HCT116 (cell line): Measurements from ENCODE around the gene ASPHD2. TPM values are rescaled to one million over a fixed set of nuclear protein-coding genes. Genes with fewer than 3 reads are reported as not detected.

Experiments used
- ATAC-seq: fragments of 200-7000 bp; cut with Tn5 transposase; 2 replicates; pipeline ENCODE4 v1.9.1; 2020; ENCODE audit warnings: mild to moderate bottlenecking, moderate library complexity
- BruUV-seq: library from RNA; stranded (reverse); fragments of 400-500 nt; replicated peaks from 2 replicates; lab custom pipeline; 2021; lab: Mats Ljungman, UMichigan
- CTCF ChIA-PET: fragments of 300-600 bp; sonication (Branson Sonifier 250); formaldehyde crosslinking; loops from one replicate; lab custom pipeline; 2021; ENCODE audit warnings: antibody characterized with exemption; lab: Charles Lee
- POLR2A ChIA-PET: fragments of 300-600, 350-600 bp; sonication (Branson Sonifier 250); formaldehyde crosslinking; loops from one replicate; lab custom pipeline; 2021; ENCODE audit warnings: antibody characterized with exemption; lab: Charles Lee
- RAD21 ChIA-PET, 2 experiments: fragments of 300-600 bp; sonication (Branson Sonifier 250); formaldehyde crosslinking; loops; one replicate each; lab custom pipeline; 2023; ENCODE audit warnings: low total read pairs in 2 of 2; ENCODE audit not compliant: uncharacterized antibody in 2 of 2, unreplicated experiment in 2 of 2, low non-redundant PET in 1 of 2; lab: Charles Lee
- DNase-seq: peaks from one replicate; pipeline ENCODE4 v3.0.0-alpha.2; 2010; ENCODE audit warnings: low read depth, low spot score
- H2AFZ ChIP-seq: fragments of 200-600 bp; shearing (Covaris generic), sonication (generic); 2 replicates; pipeline ENCODE4 v1.6.1; 2017; ENCODE audit warnings: low read depth, mixed run types, mixed read lengths, antibody characterized with exemption, low read length; ENCODE audit not compliant: poor library complexity, severe bottlenecking
- H3K27ac ChIP-seq: 2 replicates; pipeline ENCODE4 v1.5.1; 2012; ENCODE audit warnings: low read depth, low read length
- H3K27me3 ChIP-seq: fragments of 200-600 bp; sonication (generic); 2 replicates; pipeline ENCODE4 v1.6.1; 2016; ENCODE audit warnings: mixed run types, low read length, mixed read lengths; ENCODE audit not compliant: insufficient read depth
- H3K36me3 ChIP-seq, 2 experiments: fragments of 200-500 bp in 1 of 2; fragments of 200-600 bp in 1 of 2; sonication (Bioruptor generic) in 1 of 2; sonication (generic) in 1 of 2; 2 replicates each; pipeline versions ENCODE4 v1.5.1 to v1.6.1; 2014 to 2016; ENCODE audit warnings: low read length in 2 of 2, inconsistent platforms in 1 of 2, mixed read lengths in 1 of 2, mixed run types in 1 of 2; ENCODE audit not compliant: insufficient read depth in 2 of 2, control insufficient read depth in 1 of 2
- H3K4me1 ChIP-seq, 2 experiments: fragments of 200-600 bp in 1 of 2; sonication (generic) in 1 of 2; 2 replicates each; pipeline versions ENCODE4 v1.5.1 to v1.6.1; 2012 to 2017; ENCODE audit warnings: low read length in 2 of 2, inconsistent platforms in 1 of 2, mild to moderate bottlenecking in 1 of 2, mixed read lengths in 1 of 2, mixed run types in 1 of 2, moderate library complexity in 1 of 2; ENCODE audit not compliant: insufficient read depth in 2 of 2, control insufficient read depth in 1 of 2
- H3K4me2 ChIP-seq: fragments of 200-600 bp; sonication (generic); 2 replicates; pipeline ENCODE4 v1.6.1; 2017; ENCODE audit warnings: mixed run types, low read length, mixed read lengths
- H3K4me3 ChIP-seq, 2 experiments: fragments of 200-600 bp in 1 of 2; sonication (generic) in 1 of 2; replicated peaks in 1 of 2; 2 replicates each; pipeline ENCODE4 v1.5.1; 2011 to 2016; ENCODE audit warnings: low read length in 2 of 2, control low read depth in 1 of 2, low read depth in 1 of 2, mild to moderate bottlenecking in 1 of 2, mixed read lengths in 1 of 2, mixed run types in 1 of 2
- H3K79me2 ChIP-seq: fragments of 200-600 bp; sonication (generic); 2 replicates; pipeline ENCODE4 v1.6.1; 2017; ENCODE audit warnings: mild to moderate bottlenecking, mixed run types, low read length, moderate library complexity, mixed read lengths; ENCODE audit not compliant: insufficient read depth
- H3K9ac ChIP-seq: fragments of 200-600 bp; sonication (generic); 2 replicates; pipeline ENCODE4 v1.6.1; 2016; ENCODE audit warnings: low read length, mixed read lengths
- H3K9me2 ChIP-seq: fragments of 200-600 bp; sonication (generic), shearing (Covaris generic); 2 replicates; pipeline ENCODE4 v1.6.1; 2017; ENCODE audit warnings: mixed run types, mild to moderate bottlenecking, moderate library complexity; ENCODE audit not compliant: insufficient read depth
- H3K9me3 ChIP-seq, 2 experiments: fragments of 200-500 bp in 1 of 2; fragments of 200-600 bp in 1 of 2; sonication (Bioruptor generic) in 1 of 2; sonication (generic) in 1 of 2; 2 replicates each; pipeline ENCODE4 v1.6.1; 2014 to 2017; ENCODE audit warnings: low read length in 2 of 2, mixed read lengths in 2 of 2, inconsistent platforms in 1 of 2, low read depth in 1 of 2, mild to moderate bottlenecking in 1 of 2, mixed run types in 1 of 2, moderate library complexity in 1 of 2; ENCODE audit not compliant: control insufficient read depth in 1 of 2, insufficient read depth in 1 of 2
- H4K20me1 ChIP-seq: fragments of 200-600 bp; sonication (generic), shearing (Covaris generic); 2 replicates; pipeline ENCODE4 v1.6.1; 2017; ENCODE audit warnings: mixed run types, mild to moderate bottlenecking, moderate library complexity; ENCODE audit not compliant: insufficient read depth
- CEBPB ChIP-seq: IDR thresholded peaks from 2 replicates; pipeline ENCODE4 v1.6.1; 2012; ENCODE audit warnings: low read depth
- EGR1 ChIP-seq: IDR thresholded peaks from 2 replicates; pipeline ENCODE4 v1.6.1; 2012; ENCODE audit warnings: low read depth
- EZH2 ChIP-seq: fragments of 200-600 bp; sonication (generic); IDR thresholded peaks from 2 replicates; pipeline ENCODE4 v1.6.1; 2017; ENCODE audit warnings: antibody characterized with exemption, mixed run types
- FOSL1 ChIP-seq: IDR thresholded peaks from 2 replicates; pipeline ENCODE4 v1.6.1; 2012; ENCODE audit warnings: low read depth
- POLR2AphosphoS5 ChIP-seq: IDR thresholded peaks from 2 replicates; pipeline ENCODE4 v1.6.1; 2011; ENCODE audit warnings: mild to moderate bottlenecking, low read depth, low read length, moderate library complexity
- RAD21 ChIP-seq: IDR thresholded peaks from 2 replicates; pipeline ENCODE4 v1.6.1; 2012; ENCODE audit warnings: low read depth, mild to moderate bottlenecking
- SRF ChIP-seq: IDR thresholded peaks from 2 replicates; pipeline ENCODE4 v1.6.1; 2012; ENCODE audit warnings: low read depth
- TCF7L2 ChIP-seq: IDR thresholded peaks from 2 replicates; pipeline ENCODE4 v1.7.0; 2011; ENCODE audit warnings: borderline replicate concordance, inconsistent platforms; ENCODE audit not compliant: insufficient read depth, insufficient read length; ENCODE audit errors: extremely low read depth
- YY1 ChIP-seq: IDR thresholded peaks from 2 replicates; pipeline ENCODE4 v1.6.1; 2011; ENCODE audit warnings: low read length, low read depth, moderate library complexity, mild to moderate bottlenecking; ENCODE audit not compliant: insufficient replicate concordance; ENCODE audit errors: extremely low read depth
- ZFX ChIP-seq: fragments of 450-650 bp; IDR thresholded peaks from 2 replicates; pipeline ENCODE4 v1.6.1; 2017
- intact Hi-C: fragments of 100-400 bp; cut with micrococcal nuclease; formaldehyde crosslinking; loops from 2 replicates; pipeline ENCODE4 v1.10.0; 2022
- total RNA-seq: library from RNA; stranded (reverse); gene quantifications from one replicate; pipeline ENCODE4 v1.2.1, GENCODE V29; 2021; ENCODE audit not compliant: unreplicated experiment
- TF ChIP-seq, protein P1 (sequence below): IDR thresholded peaks from 2 replicates; pipeline ENCODE4 v1.6.1; 2012
- TF ChIP-seq, protein P2 (sequence below), 3 experiments: fragments of 200-600 bp in 1 of 3; sonication (generic) in 1 of 3; IDR thresholded peaks in 2 of 3; conservative IDR thresholded peaks in 1 of 3; 2 replicates each; pipeline ENCODE4 v1.5.1; 2012 to 2017; ENCODE audit warnings: low read depth in 2 of 3, low read length in 2 of 3, antibody characterized with exemption in 1 of 3, borderline replicate concordance in 1 of 3, control low read depth in 1 of 3, mild to moderate bottlenecking in 1 of 3, mixed read lengths in 1 of 3, mixed run types in 1 of 3, moderate library complexity in 1 of 3; ENCODE audit not compliant: insufficient read depth in 1 of 3
- TF ChIP-seq, protein P3 (sequence below): IDR thresholded peaks from 2 replicates; pipeline ENCODE4 v1.6.1; 2011; ENCODE audit warnings: mild to moderate bottlenecking, low read length, moderate library complexity; ENCODE audit not compliant: insufficient replicate concordance; ENCODE audit errors: extremely low read depth
- TF ChIP-seq, protein P4 (sequence below): IDR thresholded peaks from 2 replicates; pipeline ENCODE4 v1.6.1; 2012

The ASPHD2 gene
- total RNA-seq, 1 experiment from 2014 or later: 4.1 TPM

DNA sequence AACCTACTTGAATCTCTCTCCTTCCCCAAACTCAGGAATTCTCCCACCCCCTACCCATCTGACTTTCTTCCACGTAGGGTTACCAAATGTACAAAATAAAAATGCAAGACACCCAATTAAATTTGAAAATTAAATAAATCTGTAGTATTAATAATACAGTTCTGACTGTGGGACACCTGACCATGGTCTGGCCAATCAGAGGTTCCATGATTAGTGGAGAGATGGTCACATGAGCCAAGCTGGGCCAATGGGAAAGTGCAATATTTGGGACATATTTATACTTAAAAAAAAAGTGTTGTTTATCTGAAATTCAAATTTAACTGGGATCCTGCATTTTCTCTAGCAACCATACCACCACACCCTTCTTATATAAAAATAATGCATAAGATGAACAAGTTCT, 29.8 kb upstream of the ASPHD2 start (continued):
- TF ChIP-seq, protein P1, sequence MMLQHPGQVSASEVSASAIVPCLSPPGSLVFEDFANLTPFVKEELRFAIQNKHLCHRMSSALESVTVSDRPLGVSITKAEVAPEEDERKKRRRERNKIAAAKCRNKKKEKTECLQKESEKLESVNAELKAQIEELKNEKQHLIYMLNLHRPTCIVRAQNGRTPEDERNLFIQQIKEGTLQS: no peak
- no peak for TF ChIP-seq RAD21
- TF ChIP-seq, protein P2, sequence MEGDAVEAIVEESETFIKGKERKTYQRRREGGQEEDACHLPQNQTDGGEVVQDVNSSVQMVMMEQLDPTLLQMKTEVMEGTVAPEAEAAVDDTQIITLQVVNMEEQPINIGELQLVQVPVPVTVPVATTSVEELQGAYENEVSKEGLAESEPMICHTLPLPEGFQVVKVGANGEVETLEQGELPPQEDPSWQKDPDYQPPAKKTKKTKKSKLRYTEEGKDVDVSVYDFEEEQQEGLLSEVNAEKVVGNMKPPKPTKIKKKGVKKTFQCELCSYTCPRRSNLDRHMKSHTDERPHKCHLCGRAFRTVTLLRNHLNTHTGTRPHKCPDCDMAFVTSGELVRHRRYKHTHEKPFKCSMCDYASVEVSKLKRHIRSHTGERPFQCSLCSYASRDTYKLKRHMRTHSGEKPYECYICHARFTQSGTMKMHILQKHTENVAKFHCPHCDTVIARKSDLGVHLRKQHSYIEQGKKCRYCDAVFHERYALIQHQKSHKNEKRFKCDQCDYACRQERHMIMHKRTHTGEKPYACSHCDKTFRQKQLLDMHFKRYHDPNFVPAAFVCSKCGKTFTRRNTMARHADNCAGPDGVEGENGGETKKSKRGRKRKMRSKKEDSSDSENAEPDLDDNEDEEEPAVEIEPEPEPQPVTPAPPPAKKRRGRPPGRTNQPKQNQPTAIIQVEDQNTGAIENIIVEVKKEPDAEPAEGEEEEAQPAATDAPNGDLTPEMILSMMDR (IDR thresholded peaks at IDR 0.05 in 2 of 3, conservative IDR thresholded peaks at IDR 0.05 in 1 of 3; ENCODE audit: borderline replicate concordance in 1 of 3, insufficient read depth in 1 of 3, low read depth in 2 of 3, low read length in 2 of 3): no peak
- TF ChIP-seq, protein P3, sequence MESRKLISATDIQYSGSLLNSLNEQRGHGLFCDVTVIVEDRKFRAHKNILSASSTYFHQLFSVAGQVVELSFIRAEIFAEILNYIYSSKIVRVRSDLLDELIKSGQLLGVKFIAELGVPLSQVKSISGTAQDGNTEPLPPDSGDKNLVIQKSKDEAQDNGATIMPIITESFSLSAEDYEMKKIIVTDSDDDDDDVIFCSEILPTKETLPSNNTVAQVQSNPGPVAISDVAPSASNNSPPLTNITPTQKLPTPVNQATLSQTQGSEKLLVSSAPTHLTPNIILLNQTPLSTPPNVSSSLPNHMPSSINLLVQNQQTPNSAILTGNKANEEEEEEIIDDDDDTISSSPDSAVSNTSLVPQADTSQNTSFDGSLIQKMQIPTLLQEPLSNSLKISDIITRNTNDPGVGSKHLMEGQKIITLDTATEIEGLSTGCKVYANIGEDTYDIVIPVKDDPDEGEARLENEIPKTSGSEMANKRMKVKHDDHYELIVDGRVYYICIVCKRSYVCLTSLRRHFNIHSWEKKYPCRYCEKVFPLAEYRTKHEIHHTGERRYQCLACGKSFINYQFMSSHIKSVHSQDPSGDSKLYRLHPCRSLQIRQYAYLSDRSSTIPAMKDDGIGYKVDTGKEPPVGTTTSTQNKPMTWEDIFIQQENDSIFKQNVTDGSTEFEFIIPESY: no peak
- TF ChIP-seq, all 23 proteins: peak for 0

DNA sequence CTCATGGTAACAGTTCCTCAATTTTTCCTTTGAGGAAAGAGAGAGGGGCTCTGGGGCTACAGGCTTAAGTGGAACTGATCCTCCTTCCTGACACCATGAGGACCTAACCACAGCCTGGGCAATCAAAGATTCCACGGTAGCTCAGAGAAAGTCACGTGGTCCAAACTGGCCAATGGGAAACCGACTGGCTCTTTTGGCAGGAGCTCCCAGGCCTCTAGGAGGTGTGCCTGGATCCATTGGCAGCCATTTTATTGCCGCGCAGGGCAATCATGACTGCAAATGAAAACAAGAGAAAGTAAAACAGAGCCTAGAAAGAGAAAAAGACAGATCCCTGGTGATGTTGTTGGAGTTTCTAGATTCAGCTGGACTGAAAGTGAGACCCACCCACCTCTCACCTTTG, 27.3 kb upstream of the ASPHD2 start:
- Histone ChIP-seq H3K9me3 (no peaks in the 10 kb centered on the region), H3K27me3 (peaks cover 8% of the 10 kb centered on the region; the same call in 1 of the 2 replicates), H3K4me3 (no peak overlapping the region), H3K36me3 (no peaks in the 10 kb centered on the region), H3K9me2 (no peaks in the 10 kb centered on the region), H4K20me1 (no peaks in the 10 kb centered on the region), H2AFZ (no peak overlapping the region), H3K4me2 (no peak overlapping the region), H3K79me2 (no peaks in the 10 kb centered on the region), H3K4me1 (no peaks in the 10 kb centered on the region), H3K9ac (no peak overlapping the region), H3K27ac (no peak overlapping the region)
- ChIA-PET CTCF (interaction anchor here (0.9 kb wide), 1 partner anchor 34 kb away, joined by 3 read pairs; no protein-coding TSS in a partner anchor), RAD21 (no interaction called here), POLR2A (no interaction called here)
- TF ChIP-seq EGR1 (no peak), FOSL1 (no peak), SRF (no peak), CEBPB (no peak), RAD21 (no peak), YY1 (no peak), ZFX (no peak), POLR2AphosphoS5 (no peak), EZH2 (no peak), TCF7L2 (no peak)
- TF ChIP-seq, protein P4, sequence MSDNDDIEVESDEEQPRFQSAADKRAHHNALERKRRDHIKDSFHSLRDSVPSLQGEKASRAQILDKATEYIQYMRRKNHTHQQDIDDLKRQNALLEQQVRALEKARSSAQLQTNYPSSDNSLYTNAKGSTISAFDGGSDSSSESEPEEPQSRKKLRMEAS: no peak
- TF ChIP-seq, protein P2 (IDR thresholded peaks at IDR 0.05 in 2 of 3, conservative IDR thresholded peaks at IDR 0.05 in 1 of 3; ENCODE audit: borderline replicate concordance in 1 of 3, insufficient read depth in 1 of 3, low read depth in 2 of 3, low read length in 2 of 3): no peak
- TF ChIP-seq, protein P1: no peak
- TF ChIP-seq, protein P3: no peak
- intact Hi-C loops: no loop called here
- ATAC-seq (peak; percentile 39; the same call in 1 of the 2 replicates), DNase-seq (peak; percentile 15)
- no TSS peak for BruUV-seq
